Mesendoderm (in vitro differentiated cells): ENCODE results near the gene INPP4A.

Experiments
- DNase-seq: peaks from one replicate; pipeline ENCODE4 v3.0.0; 2013
- H2AK5ac ChIP-seq: 2 replicates; pipeline ENCODE4 v1.6.1; 2013; ENCODE audit warnings: low read length, inconsistent platforms
- H2BK120ac ChIP-seq: 2 replicates; pipeline ENCODE4 v1.6.1; 2013; ENCODE audit warnings: low read depth, mild to moderate bottlenecking, low read length, moderate library complexity, mixed read lengths
- H2BK15ac ChIP-seq: replicated peaks from 2 replicates; pipeline ENCODE4 v1.6.1; 2013; ENCODE audit warnings: low read depth, mild to moderate bottlenecking, moderate library complexity
- H2BK5ac ChIP-seq: 2 replicates; pipeline ENCODE4 v1.6.1; 2013; ENCODE audit warnings: low read length, inconsistent platforms
- H3K18ac ChIP-seq: 2 replicates; pipeline ENCODE4 v1.6.1; 2013; ENCODE audit warnings: mild to moderate bottlenecking, low read length, mixed read lengths
- H3K23ac ChIP-seq: one replicate; pipeline ENCODE4 v1.6.1; 2013; ENCODE audit warnings: low read length
- H3K27ac ChIP-seq: 2 replicates; pipeline ENCODE4 v1.5.1; 2013; ENCODE audit warnings: low read depth, mild to moderate bottlenecking, inconsistent platforms, low read length, moderate library complexity
- H3K27me3 ChIP-seq: 2 replicates; pipeline ENCODE4 v1.6.1; 2013; ENCODE audit warnings: low read length, control low read depth, mild to moderate bottlenecking, inconsistent platforms; ENCODE audit not compliant: insufficient read depth, poor library complexity
- H3K36me3 ChIP-seq: 2 replicates; pipeline ENCODE4 v1.6.1; 2013; ENCODE audit warnings: low read length, inconsistent platforms; ENCODE audit not compliant: control insufficient read depth, insufficient read depth
- H3K4ac ChIP-seq: one replicate; pipeline ENCODE4 v1.6.1; 2013; ENCODE audit warnings: low read depth, mild to moderate bottlenecking, low read length, moderate library complexity
- H3K4me1 ChIP-seq: 2 replicates; pipeline ENCODE4 v1.6.1; 2013; ENCODE audit warnings: low read depth, low read length, inconsistent platforms; ENCODE audit not compliant: control insufficient read depth
- H3K4me2 ChIP-seq: 2 replicates; pipeline ENCODE4 v1.6.1; 2013; ENCODE audit warnings: low read length
- H3K4me3 ChIP-seq: 2 replicates; pipeline ENCODE4 v1.5.1; 2013; ENCODE audit warnings: mild to moderate bottlenecking, low read length
- H3K56ac ChIP-seq: one replicate; pipeline ENCODE4 v1.6.1; 2013; ENCODE audit warnings: low read length
- H3K79me1 ChIP-seq: 2 replicates; pipeline ENCODE4 v1.6.1; 2013; ENCODE audit warnings: low read length, inconsistent platforms
- H3K79me2 ChIP-seq: 2 replicates; pipeline ENCODE4 v1.6.1; 2013; ENCODE audit warnings: mild to moderate bottlenecking, low read length; ENCODE audit not compliant: control insufficient read depth, insufficient read depth
- H3K9ac ChIP-seq: 2 replicates; pipeline ENCODE4 v1.6.1; 2013; ENCODE audit warnings: low read length, inconsistent platforms
- H4K5ac ChIP-seq: one replicate; pipeline ENCODE4 v1.6.1; 2013; ENCODE audit warnings: low read length
- H4K8ac ChIP-seq: one replicate; pipeline ENCODE4 v1.6.1; 2013; ENCODE audit warnings: low read depth, mild to moderate bottlenecking, control low read depth, low read length, moderate library complexity
- WGBS: extraction: QIAGEN DNeasy Blood & Tissue Kit; methylation state at CpG from one replicate; pipeline ENCODE4 v1.1.7; 2013; ENCODE audit warnings: low lambda C conversion rate, missing lambda C conversion rate; ENCODE audit not compliant: insufficient coverage; ENCODE audit errors: extremely low coverage; 5-methylcytosine and 5-hydroxymethylcytosine counted together

Gene INPP4A

GRCh38 chr2:98500561-98500960 is 55.9 kb downstream of the INPP4A start:
- Histone ChIP-seq H3K9ac (no peak overlapping the region), H3K18ac (no peak overlapping the region), H3K27ac (no peak overlapping the region), H3K27me3 (no peaks in the 10 kb centered on the region), H3K56ac (no peak overlapping the region), H3K79me1 (peaks cover 58% of the 10 kb centered on the region), H2BK5ac (no peak overlapping the region), H4K8ac (no peak overlapping the region), H3K4me3 (no peak overlapping the region), H2BK120ac (no peak overlapping the region), H2BK15ac (no peak overlapping the region), H3K79me2 (peaks cover 49% of the 10 kb centered on the region), H3K23ac (no peak overlapping the region), H3K4ac (no peak overlapping the region), H3K4me2 (no peak overlapping the region), H3K4me1 (peaks cover 13% of the 10 kb centered on the region), H2AK5ac (no peak overlapping the region), H4K5ac (no peak overlapping the region), H3K36me3 (peaks cover 1% of the 10 kb centered on the region)
- WGBS = no CpG with 5 or more reads among the region's 1 CpG
- no peak for DNase-seq

- no CpG with 5 or more reads among the region's 4 CpGs for WGBS
Observed at GRCh38 chr2:98501223-98501622, 56.6 kb downstream of the INPP4A start.

GRCh38 chr2:98501876-98502275 is 57.2 kb downstream of the INPP4A start:
- no peak overlapping the region for H3K4me2 ChIP-seq
- H3K9ac ChIP-seq = no peak overlapping the region
- H3K4me1 ChIP-seq = peaks cover 14% of the 10 kb centered on the region

More at GRCh38 chr2:98501223-98501622, 56.6 kb downstream of the INPP4A start:
- Histone ChIP-seq H4K8ac (no peak overlapping the region), H3K56ac (no peak overlapping the region), H3K27me3 (no peaks in the 10 kb centered on the region), H3K79me1 (peaks cover 62% of the 10 kb centered on the region), H3K23ac (no peak overlapping the region), H3K18ac (no peak overlapping the region), H3K79me2 (peaks cover 52% of the 10 kb centered on the region), H3K4me2 (no peak overlapping the region), H3K4ac (no peak overlapping the region), H3K4me3 (no peak overlapping the region), H2BK120ac (no peak overlapping the region), H2BK15ac (no peak overlapping the region), H2AK5ac (no peak overlapping the region), H3K36me3 (peaks cover 1% of the 10 kb centered on the region), H3K4me1 (peaks cover 13% of the 10 kb centered on the region), H3K27ac (no peak overlapping the region), H3K9ac (no peak overlapping the region), H4K5ac (no peak overlapping the region), H2BK5ac (no peak overlapping the region)
- DNase-seq = no peak

GRCh38 chr2:98502556-98503335 is 58.1 kb downstream of the INPP4A start:
- Histone ChIP-seq H3K79me1 (peaks cover 66% of the 10 kb centered on the region), H3K36me3 (peaks cover 1% of the 10 kb centered on the region), H3K4me2 (no peak overlapping the region), H3K23ac (no peak overlapping the region), H2BK120ac (no peak overlapping the region), H3K4ac (no peak overlapping the region), H3K4me1 (peaks cover 18% of the 10 kb centered on the region), H2BK5ac (peak overlapping the region; percentile 14), H3K9ac (no peak overlapping the region), H3K79me2 (peaks cover 47% of the 10 kb centered on the region), H2BK15ac (no peak overlapping the region), H2AK5ac (no peak overlapping the region), H4K5ac (no peak overlapping the region), H4K8ac (no peak overlapping the region), H3K27me3 (no peaks in the 10 kb centered on the region), H3K4me3 (no peak overlapping the region), H3K27ac (no peak overlapping the region), H3K56ac (no peak overlapping the region), H3K18ac (peak overlapping the region; percentile 32)
- peak; percentile 92 for DNase-seq
- WGBS = no CpG with 5 or more reads among the region's 4 CpGs

More at GRCh38 chr2:98501876-98502275, 57.2 kb downstream of the INPP4A start:
- H2AK5ac ChIP-seq = no peak overlapping the region
- no peaks in the 10 kb centered on the region for H3K27me3 ChIP-seq
- no peak overlapping the region for H2BK5ac ChIP-seq
- H3K79me1 ChIP-seq = peaks cover 66% of the 10 kb centered on the region
- no peak overlapping the region for H3K4ac ChIP-seq
- no peak for DNase-seq
- H3K56ac ChIP-seq = no peak overlapping the region
- no peak overlapping the region for H4K5ac ChIP-seq
- no peak overlapping the region for H3K23ac ChIP-seq
- no peak overlapping the region for H2BK15ac ChIP-seq
- H3K36me3 ChIP-seq = peaks cover 1% of the 10 kb centered on the region
- H3K79me2 ChIP-seq = peaks cover 49% of the 10 kb centered on the region
- WGBS = no CpG with 5 or more reads among the region's 3 CpGs
- H4K8ac ChIP-seq = no peak overlapping the region
- H3K4me3 ChIP-seq = no peak overlapping the region
- no peak overlapping the region for H3K27ac ChIP-seq
- H2BK120ac ChIP-seq = no peak overlapping the region
- H3K18ac ChIP-seq = peak overlapping the region; percentile 44

- no CpG with 5 or more reads among the region's 2 CpGs for WGBS
- Histone ChIP-seq H3K27ac (no peak overlapping the region), H3K9ac (no peak overlapping the region)
Observed at GRCh38 chr2:98503481-98504105, 58.9 kb downstream of the INPP4A start.

More at GRCh38 chr2:98503481-98504105, 58.9 kb downstream of the INPP4A start:
- no peak for DNase-seq
- H3K23ac ChIP-seq = no peak overlapping the region
- H3K4me1 ChIP-seq = peaks cover 21% of the 10 kb centered on the region
- no peak overlapping the region for H3K4me3 ChIP-seq
- H3K79me2 ChIP-seq = peaks cover 48% of the 10 kb centered on the region
- no peak overlapping the region for H4K5ac ChIP-seq
- peaks cover 1% of the 10 kb centered on the region for H3K36me3 ChIP-seq
- H2BK120ac ChIP-seq = no peak overlapping the region
- H3K56ac ChIP-seq = no peak overlapping the region
- no peaks in the 10 kb centered on the region for H3K27me3 ChIP-seq
- no peak overlapping the region for H2BK15ac ChIP-seq
- H3K18ac ChIP-seq = no peak overlapping the region
- H3K79me1 ChIP-seq = peaks cover 68% of the 10 kb centered on the region
- no peak overlapping the region for H3K4ac ChIP-seq
- no peak overlapping the region for H3K4me2 ChIP-seq
- no peak overlapping the region for H4K8ac ChIP-seq
- no peak overlapping the region for H2AK5ac ChIP-seq
- H2BK5ac ChIP-seq = no peak overlapping the region
